SKM-1 treated with dmso at 0.1 percent for 144 hours (cell line): ENCODE measurements around the gene DEGS1.
A peak's percentile ranks its signal among the peaks of the same experiment; 100 is the strongest.

Experiments
- DNase-seq: peaks from one replicate; lab custom pipeline; 2025; ENCODE audit not compliant: unreplicated experiment; lab: John Stamatoyannopoulos, UW

Gene DEGS1

DNA sequence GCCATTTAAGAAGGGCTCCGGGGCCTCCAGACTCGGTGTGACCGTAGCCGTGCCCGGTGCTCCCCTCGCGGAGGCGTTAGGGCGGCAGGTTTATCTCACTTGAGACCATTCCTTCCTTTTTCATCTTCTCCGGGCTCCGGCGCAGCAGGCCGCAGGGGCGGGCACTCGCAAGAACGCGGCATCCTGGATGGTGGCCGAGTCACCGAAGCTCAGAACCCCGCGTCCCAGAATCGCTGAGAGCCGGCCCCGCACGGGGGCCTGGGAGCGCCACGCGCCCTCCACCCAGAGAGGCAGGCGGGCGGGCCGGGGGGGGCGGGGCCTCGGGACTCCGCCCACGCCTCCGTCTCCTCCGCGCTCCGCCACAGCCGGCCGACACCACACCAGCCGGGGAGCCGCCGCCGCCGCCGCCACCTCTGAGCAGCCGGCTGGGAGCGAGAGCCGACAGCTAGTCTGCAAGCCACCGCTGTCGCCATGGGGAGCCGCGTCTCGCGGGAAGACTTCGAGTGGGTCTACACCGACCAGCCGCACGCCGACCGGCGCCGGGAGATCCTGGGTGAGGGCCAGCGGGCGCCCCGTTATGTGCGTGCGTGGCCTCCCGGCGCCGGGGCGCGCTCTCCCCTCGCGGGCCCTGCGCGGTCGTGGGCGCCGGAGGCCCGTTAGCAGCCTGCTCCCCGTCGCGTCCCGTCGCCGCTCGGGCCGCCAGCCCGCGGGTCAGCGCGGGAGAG lies at the start of gene DEGS1:
Gene DEGS1, plus strand, starts transcription at position 375 of the 725 bp plus-strand sequence. Its CDS starts 97 bp downstream, at position 472.
- DNase-seq, result peak; percentile 84

DNA sequence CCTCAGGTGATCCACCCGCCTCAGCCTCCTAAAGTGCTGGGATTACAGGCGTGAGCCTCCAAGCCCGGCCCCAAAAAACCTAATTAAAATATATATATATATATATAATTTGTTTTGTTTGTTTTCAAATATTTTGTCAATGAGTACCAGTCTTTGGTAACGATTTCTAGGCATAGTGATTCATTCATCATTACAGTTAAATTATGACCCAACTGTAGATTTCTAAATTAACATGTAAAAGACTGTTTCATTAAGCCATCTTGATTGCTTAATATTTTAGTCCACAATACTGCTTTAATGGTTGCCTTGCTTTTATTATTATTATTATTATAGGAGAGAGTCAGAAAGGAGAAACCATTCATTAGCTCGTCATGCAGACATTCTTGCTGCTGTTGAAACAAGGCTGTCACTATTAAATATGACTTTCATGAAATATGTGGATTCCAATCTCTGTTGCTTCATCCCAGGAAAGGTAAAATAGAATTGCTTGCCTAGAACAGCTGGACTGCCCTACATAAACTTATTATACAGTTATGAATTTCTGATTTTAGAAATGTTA lies 49.2 kb upstream of the DEGS1 start:
- no peak for DNase-seq

DNA sequence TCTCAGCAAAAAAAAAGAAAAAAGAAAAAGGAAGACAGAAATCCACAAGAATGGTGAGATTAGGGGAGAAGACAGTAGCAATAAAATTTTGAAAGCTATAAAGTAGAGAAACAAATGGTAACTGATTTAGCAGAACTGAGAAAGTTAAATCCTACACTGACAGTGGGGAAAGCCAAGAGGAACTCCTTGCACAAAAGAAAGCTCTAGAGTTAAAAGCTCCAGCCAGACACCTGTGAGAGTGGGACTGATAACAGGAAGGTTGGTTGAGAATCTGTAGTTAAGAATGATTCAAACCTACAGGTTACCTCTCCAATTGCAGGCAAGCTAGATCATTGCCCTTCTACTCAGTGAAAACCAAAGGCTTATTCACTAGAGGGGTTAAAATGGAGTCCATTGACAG lies 45.5 kb upstream of the DEGS1 start:
- no peak for DNase-seq

DNA sequence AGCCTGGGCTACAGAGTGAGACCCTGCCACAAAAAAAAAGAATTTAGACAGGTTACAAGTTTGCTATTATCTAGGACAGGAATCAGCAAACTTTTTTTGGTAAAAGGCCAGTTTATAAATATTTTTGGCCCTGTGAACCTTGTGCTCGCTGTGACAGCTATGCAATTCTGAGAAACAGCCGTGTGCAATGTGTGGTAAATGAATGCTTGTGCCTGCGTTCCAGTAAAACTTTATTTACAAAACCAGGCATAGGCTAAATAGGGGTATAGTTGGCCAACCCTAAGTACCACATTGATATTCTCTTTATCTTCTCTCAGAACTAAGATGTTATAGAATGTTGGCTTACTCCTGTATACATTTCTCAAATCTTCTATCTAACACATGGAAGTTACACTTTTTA lies 44.8 kb upstream of the DEGS1 start:
- no peak for DNase-seq

DNA sequence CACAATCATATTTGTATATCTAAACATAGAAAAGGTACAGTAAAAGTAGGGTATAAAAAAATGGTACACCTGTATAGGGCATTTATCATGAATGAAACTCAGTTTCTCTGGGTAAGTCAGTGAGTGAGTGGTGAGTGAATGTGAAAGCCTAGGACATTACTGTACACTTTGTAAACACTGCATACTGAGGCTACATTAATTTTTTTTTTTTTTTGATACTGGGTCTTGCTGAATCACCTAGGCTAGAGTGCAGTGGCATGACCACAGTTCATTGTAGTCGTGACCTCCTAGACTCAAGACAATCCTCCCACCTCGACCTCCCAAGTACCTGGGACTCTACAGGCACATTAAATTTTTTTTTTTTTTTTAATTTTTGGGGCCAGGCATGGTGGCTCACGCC lies 41.3 kb upstream of the DEGS1 start:
- no peak for DNase-seq

DNA sequence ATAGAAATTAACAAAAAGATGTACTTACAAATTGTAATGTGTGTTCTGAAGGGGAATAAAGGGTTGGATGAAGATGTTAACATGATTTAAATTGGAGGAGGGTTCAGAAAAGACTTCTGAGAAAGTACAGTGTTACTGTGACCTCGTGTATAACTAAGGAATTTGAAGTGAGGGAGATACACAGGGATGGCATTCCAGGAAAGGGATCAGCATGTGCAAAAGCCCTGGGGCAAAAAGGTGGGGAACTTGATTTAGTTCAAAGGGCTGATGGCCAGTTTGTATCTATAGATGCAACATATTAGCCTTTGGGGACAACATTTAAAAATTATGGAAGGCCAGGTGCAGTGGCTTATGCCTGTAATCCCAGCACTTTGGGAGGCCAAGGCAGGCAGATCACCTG lies 33.3 kb upstream of the DEGS1 start:
- DNase-seq, result no peak

DNA sequence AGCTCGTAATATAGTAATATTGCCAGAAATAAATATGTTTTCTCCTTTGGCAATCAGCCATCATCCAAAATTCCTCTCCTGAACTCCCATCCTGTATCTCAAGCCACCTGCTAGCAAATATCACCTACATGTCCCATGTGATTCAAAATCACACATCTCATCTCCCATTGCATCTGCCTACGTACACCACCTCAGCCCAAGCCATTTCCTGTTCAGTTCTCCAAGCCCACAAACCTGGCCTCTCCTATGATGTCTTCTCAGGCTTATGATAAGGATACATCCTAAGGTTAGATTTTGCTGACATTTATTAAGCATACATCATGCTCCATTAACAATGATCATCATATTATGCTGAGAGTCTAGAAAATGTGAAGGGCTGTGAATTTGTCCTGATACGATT lies 31.9 kb upstream of the DEGS1 start:
- DNase-seq, result no peak

DNA sequence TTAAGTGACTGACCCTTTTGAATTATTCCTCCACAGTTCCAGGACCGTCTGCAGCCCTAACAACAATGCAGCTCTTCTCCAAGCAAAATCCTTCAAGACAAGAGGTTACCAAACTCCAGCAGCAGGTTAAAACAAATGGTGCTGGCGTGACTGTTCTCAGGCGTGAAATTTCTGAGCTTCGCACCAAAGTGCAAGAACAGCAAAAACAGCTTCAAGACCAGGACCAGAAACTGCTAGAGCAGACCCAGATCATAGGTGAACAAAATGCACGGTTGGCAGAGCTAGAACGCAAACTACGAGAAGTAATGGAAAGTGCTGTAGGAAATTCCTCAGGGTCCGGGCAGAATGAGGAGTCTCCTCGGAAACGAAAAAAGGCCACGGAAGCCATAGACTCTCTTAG lies 25.7 kb upstream of the DEGS1 start:
- DNase-seq, result no peak

DNA sequence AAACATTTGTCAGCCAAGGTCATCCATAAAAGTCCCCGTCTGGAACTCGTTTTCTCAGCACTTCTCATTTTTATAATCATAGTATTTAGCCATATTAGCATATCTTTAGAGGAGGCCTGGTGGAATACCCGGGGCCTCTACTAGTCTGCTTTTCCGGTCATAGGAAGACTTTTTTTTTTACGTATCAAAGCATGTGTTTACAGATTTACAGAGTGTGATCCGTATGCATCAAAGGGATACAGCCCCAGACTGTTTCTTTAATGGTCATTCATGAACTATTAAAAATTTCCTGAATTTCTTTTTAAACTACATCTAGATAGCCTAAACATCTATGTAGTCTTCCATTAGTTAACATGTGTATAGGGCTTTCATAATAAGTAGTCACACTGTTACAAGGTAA lies 23.5 kb upstream of the DEGS1 start:
- no peak for DNase-seq

DNA sequence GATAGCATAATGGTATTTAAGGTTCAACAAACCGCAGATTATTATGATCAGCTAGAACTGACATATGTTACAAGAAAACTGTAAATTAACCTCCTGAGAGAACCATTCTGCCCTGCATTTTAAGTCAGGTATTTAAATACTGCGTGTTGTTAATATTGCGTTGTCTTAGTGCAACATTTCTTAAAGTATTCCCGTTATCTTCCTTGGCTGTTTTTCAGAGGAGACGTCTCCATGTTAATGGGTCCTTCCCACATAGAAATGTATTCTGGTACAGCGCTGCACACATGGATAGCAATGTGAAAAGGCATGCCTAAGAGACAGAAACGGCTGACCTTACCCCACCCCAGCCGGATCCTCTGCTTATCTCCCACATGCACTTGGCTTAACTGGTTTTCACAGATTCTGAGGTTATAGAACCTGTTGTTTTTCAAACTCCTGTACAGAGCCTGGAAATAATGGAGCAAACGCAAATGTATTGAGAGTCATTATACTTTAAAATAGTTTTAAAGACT lies 22.8 kb upstream of the DEGS1 start:
- no peak for DNase-seq

DNA sequence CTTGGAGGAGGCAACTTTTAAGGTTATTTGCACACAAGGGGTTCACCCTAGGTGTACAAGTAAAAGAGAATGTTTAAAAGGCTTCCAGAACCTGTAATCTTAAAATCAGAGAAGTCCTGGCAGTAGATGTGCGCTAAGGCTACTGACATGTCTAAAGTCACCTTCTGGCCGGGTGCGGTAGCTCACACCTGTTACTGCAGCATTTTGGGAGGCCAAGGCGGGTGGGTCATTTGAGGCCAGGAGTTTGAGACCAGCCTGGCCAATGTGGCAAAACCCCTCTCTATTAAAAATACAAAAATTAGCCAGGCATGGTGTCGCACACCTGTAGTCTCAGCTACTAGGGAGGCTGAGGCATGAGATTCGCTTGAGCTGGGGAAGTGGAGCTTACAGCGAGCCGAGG lies 20.3 kb upstream of the DEGS1 start:
- no peak for DNase-seq

DNA sequence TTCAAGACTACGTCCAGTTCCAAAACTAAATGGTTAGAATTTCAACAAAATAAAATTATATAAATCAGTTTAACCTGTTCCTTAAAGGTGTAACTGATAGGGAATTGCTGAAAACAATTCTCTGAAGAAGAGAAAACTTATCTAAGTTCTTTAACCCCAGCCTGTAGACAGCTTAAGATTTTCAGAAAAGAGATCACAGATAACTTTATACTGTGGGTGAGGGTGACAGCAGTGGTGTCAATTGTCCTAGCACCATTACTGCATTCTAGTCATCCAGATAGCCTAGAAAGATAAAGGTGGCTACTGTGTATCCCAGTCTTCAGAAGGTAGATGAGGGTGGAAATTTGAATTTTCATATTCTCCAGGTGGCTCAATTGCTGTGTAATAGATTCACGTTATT lies 19.7 kb upstream of the DEGS1 start:
- no peak for DNase-seq

DNA sequence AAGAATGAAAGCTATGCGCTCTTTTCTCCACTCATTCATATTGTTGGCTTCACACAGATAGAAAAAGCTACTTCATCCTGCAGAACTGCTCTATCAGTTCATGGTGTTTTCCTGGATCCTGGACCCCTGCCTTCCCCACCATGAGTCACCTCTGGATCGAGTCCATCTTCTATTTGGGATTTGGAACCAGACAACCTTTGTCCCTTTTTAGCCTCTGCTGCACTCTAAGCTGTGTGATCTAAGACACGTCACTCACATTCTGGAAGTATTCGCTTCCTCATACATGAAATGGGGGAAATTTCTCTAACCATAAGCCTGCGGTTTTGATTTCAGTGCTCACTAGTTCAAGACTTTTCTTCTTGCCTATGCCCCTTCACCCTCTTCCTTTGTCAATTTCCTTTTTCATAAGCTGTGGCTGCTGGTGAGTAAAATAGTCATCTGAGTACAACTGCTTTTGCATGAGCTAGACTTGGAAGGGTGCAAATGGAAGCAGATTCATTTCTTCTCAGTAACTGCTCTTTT lies 14.1 kb upstream of the DEGS1 start:
- peak; percentile 99 for DNase-seq

DNA sequence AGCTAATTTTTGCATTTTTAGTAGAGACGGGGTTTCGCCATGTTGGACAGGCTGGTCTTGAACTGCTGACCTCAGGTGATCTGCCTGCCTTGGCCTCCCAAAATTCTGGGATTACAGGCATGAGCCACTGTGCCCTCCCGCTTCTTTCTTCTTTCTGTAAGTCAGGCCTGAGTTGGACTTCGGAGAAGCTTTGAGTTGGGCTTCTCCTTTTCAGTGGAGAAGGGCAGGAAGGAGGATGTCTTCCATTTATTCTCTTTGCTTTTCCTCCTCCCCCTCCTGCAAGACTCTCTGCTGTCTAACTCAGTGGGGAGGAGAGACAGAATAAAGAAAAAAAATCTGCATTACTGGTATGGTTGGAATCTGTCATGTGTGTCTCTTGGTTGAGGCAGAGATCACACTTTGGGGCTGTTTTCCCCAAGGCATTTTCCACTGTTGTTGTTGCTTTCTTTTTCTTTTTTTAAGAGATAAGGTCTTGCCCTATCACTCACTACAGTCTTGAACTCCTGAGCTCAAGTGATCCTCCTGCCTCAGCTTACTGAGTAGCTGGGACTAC lies 13.2 kb upstream of the DEGS1 start:
- no peak for DNase-seq

DNA sequence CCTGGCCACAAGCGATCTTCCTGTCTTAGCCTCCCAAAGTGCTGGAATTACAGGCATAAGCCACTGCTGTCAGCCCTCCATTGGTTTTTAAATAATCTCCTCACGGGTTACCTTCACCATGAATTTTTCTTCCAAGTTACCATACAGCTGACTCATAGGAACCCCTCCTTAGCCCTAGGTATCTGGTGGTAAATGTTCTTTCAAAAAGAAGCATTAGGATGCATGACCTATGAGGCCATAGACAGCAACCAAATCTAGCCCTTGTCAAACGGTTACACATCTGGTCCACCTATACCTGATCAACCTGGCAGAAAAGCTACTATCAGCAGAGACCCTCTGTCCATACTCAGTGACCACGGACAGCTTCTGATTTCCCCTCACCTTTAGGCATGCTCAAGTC lies 12.7 kb upstream of the DEGS1 start:
- no peak for DNase-seq

DNA sequence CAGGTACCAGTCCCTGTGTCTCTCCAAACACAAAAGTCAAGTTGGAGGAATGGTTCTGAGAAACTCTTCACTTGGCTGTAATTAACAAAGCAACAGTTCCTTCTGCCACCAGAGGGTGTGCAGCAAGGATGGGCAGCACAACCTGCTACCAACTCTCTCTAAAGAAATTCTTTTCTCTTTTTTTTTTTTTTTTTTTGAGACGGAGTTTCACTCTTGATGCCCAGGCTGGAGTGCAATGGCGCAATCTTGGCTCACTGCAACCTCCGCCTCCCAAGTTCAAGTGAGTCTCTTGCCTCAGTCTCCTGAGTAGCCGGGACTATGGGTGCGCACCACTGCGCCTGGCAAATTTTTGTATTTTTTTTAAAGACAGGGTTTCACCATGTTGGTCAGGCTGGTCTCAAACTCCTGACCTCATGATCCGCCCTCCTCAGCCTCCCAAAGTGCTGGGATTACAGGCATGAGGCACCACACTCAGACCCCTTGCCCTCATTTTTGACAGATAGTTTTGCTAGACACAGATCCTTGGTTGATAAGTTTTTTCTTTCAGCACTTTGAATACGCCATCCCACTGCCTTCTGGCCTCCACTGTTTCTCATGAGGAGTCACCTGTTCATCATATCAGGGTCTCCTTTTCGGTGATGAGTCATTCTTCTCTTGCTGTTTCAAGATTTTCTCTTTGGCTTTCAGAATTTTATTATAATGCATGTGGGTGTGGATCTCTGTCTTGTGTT lies 12.1 kb upstream of the DEGS1 start:
- DNase-seq, result peak; percentile 56

DNA sequence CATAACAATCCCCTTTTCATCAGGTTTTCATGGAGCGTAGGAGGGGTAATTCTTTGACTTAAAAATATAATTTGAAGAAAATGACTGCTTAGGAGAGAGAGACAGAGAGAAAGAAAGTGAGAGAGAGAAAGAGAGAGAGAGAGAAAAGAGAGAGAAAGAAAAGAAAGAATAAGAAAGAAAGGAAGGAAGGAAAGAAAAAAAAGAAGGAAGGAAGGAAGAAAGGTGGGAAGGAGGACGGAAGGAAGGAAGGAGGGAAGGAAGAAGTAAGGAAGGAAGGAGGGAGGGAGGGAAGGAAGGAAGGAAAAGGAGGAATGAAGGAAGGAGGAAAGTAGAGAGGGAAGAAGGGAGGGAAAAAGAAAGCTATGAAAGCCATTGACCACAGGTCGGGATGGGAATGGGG lies 10.8 kb upstream of the DEGS1 start:
- no peak for DNase-seq

DNA sequence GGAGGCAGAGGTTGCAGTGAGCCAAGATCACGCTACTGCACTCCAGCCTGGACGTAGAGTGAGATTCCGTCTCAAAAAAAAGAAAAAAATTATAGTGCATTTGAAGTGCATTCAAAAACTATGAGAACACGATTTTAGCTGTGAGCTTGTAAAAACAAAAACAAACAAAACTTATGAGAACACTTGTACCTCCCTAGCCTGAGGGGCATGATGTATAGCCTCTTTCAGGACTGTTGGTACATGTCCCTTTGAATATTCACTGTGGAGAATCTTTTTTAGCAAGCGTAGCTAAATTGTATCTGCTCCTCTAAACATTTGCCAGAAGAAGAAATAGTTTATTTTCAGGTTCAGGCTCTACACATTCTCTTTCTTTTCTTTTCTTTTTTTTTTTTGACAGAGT lies 9.5 kb upstream of the DEGS1 start:
- no peak for DNase-seq

DNA sequence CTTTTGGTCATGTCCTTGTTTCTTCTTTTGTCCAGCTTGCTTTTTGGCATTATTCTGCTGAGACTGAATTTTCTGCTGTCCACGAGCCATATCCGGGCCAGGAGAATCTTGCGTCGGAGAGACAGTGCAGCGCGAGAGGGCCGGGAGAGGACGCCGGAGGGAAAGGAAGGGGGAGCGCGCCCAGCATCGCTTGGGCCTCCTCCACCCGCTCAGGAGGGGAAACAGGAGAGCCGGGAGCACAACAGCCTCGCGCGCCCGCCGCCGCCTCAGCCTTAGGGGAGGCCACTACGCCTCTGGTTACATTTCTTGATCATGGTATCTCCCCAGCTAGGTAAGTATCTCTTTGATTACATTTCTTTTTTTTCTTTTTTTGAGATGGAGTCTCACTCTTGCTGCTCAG lies 7.4 kb upstream of the DEGS1 start:
- DNase-seq, result no peak

DNA sequence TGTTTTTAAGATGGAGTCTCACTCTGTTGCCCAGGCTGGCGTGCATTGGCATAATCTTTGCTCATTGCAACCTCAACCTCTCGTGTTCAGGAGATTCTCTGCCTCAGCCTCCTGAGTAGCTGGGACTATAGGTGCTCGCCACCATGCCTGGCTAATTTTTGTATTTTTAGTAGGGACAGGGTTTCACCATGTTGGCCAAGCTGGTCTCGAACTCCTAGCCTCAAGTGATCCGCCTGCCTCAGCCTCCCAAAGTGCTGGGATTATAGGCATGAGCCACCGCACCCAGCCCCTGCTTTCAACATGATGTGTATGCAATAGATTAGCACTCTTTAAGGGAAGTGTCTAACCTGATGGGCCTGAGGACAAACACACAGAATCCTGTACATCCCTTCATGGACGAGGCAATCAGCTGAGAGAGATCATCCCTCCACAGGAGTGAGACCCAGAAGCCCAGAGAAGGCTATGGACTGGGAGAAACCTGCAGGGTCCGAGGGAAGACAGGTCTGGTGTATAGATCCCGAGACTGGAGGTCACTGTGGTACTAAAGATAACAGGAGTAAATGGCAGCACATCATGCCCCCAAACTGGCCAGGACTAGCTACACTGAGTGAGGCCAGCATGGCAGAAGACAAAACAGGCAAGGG lies 5.6 kb upstream of the DEGS1 start:
- no peak for DNase-seq

DNA sequence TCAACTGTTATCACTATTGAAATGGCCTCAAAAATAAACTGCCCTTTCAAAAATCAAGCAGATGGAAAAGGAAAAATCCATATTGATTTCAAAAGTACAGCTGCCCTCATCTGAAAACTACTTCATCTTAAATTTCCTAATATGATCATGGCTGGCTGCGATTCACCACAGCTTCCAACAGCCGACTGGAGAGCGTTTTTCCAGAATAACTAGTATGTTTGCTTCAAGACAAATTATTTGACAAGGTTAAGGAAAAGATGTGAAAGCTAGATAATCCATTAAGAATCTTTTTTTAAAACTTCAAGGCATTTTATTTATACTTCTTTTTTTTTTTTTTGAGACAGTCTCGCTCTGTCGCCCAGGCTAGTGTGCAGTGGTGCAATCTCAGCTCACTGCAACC lies 4.1 kb upstream of the DEGS1 start:
- no peak for DNase-seq
